ENCODE data around the gene RRP36.

RRP36 gene

DNA sequence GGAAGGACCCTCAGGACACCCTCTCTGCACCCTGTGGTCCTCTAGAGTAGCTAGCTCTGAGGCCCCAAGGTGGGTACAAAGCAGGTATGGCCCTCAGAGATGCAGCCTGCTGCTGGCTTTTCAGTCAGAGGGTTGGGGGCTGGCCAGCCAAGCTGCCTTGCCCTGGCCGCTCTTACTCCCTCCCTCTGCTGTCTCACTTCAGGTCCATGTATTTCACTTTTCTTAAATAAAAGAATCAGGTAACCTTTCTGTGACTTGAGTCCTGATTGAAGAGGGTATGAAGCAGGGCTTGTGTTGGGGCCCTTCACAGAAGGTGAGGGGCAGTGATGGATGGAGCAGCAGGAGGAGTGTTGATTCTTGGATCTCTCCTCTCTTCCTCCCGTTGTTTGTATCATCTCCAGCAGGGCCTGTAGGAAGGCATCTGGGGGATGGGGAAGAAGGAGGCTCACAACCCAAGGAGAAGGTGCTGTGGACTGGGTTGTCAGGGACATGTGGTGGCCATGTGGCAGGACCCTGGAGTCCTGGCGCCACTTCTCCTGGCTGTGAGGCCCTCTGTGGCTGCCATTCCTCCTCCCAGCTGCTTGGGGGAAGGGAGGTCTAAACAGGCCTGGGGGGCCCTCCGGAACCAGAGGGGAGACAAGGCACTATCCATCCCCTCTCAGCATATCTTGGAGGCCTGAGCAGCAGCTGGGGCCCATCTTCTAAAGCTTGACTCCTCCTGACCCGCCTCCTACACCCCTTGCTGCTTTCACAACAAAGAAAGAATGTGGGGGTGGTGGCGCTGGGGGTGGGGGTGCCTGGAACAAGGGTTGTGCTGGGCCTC, 53.6 kb downstream of the RRP36 start:
- DNase-seq = no peak

GRCh38 chr6:43075670-43076463, 54.4 kb downstream of the RRP36 start, which contains the start of gene PTK7:
Gene PTK7 (plus strand): TSS chr6:43076314. CDS start chr6:43076489, 175 bp downstream.
- DNase-seq = no peak

GRCh38 chr6:43076464-43077332, 55.3 kb downstream of the RRP36 start:
- no peak for DNase-seq

DNA sequence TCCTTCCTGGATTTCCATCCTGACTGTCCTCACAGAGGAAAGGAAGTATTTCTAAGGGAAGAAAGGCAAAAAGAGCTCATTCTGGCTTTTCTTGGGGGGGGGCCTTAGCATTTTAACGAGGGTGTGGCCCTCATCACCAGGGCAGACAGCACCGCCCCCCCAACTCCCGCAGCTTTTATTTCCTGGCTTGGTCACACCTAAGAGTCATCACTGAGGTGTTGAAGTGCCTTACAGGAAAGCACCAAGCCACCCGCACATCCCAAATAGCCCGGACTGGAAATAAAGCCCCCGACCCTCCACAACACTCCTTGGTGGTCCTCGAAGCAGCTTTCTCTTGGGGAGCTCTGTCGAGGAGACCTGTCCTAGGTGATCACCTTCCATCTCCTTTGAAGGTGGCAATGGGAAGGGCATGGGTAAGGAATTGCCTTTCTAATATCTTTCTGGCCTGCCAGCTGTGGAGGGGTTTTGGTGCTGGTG, 55.9 kb downstream of the RRP36 start:
- no peak for DNase-seq

DNA sequence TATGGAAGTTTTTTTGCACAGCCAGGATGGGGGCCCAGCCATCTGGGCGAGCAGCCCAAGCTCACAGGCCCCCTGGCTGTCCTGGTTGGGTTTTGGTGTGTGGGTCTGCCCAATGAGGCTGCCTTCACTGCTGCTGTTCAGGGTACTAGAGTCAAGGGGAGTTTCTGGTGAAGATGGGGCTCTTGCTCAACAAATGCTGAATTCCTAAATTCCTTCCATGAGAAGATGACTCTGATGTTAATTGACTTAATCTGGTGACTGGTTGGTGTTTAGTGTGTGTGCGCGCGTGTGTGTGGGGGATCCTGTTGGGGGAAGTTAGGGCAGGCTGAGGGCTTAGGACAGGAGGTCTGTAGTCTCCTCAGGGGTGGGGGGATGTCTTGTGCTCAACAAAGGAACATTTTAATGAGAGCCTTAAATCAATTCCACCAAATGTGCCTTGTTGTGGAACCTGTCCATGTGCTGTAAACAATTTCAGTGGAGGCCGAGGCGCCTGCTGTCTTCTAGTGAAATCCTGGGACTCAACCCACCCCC, 56.6 kb downstream of the RRP36 start:
- no peak for DNase-seq

DNA sequence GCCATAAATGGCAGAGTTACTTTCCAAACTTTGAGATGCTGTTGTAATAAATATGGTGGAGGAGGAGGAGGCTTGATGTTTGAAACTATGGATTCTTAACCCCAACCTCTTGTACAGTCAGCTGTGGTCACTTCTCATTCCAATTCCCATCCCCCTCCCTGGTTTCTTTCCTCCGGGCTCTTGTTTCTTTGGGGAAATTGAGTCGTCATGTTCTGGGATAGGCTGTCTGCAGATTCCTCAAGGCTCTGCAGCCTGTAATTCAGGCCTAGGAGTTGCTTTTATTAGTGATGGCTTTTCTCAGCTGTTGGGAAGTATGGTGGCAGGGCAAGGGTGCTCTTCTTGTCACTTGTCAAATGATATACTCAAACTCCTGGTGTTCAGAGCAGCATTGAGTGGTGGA, 57.3 kb downstream of the RRP36 start:
- no peak for DNase-seq

All from inflammatory macrophage treated with lipopolysaccharide for 1 hour (primary cell).